ENCODE data around the gene STX3. TPM values are rescaled to one million over a fixed set of nuclear protein-coding genes. Genes with fewer than 3 reads are reported as not detected.

STX3 gene
- total RNA-seq: 51.6 and 56.4 TPM in 2 replicates

GRCh38 chr11:59754859-59755700 lies at the start of gene STX3:
Gene STX3 (plus strand): TSS chr11:59755376. CDS start chr11:59755606, 230 bp downstream.

GRCh38 chr11:59713745-59714144 lies 41.4 kb upstream of the STX3 start, which contains the start of gene OR10V1:
Gene OR10V1 (minus strand): TSS chr11:59713845. CDS start chr11:59713845, 0 bp downstream.

GRCh38 chr11:59810189-59810910 lies 55.2 kb downstream of the STX3 start, which contains the start of gene MRPL16:
Gene MRPL16 (minus strand): TSS chr11:59810778. CDS start chr11:59810658, 120 bp downstream.

GRCh38 chr11:59845399-59845798 lies 90.2 kb downstream of the STX3 start, which contains the start of gene CBLIF:
Gene CBLIF (minus strand): TSS chr11:59845499. CDS start chr11:59845453, 46 bp downstream.

Other genes starting within 250 kb of the STX3 start
- not detected in 2 replicates for gene OR4D9, start 243.8 kb upstream of the STX3 start, total RNA-seq
- gene OSBP, start 139.6 kb upstream of the STX3 start, total RNA-seq: 24.9 and 26.6 TPM in 2 replicates
- gene PATL1, start 86.3 kb upstream of the STX3 start, total RNA-seq: 2.9 and 7.0 TPM in 2 replicates
- gene OR10V1, start 41.5 kb upstream of the STX3 start, total RNA-seq: not detected in 2 replicates
- 70.8 and 88.6 TPM in 2 replicates for gene MRPL16, start 55.4 kb downstream of the STX3 start, total RNA-seq
- gene CBLIF, start 90.1 kb downstream of the STX3 start, total RNA-seq: not detected in 2 replicates
- gene TCN1, start 111.1 kb downstream of the STX3 start, total RNA-seq: 0.32 TPM in 1 of 2 replicates, not detected in the other
- not detected in 2 replicates for gene OOSP3, start 123.4 kb downstream of the STX3 start, total RNA-seq
- gene OOSP1, start 183.1 kb downstream of the STX3 start, total RNA-seq: not detected in 2 replicates
- not detected in 2 replicates for gene OOSP4A, start 208.7 kb downstream of the STX3 start, total RNA-seq